Measurements from ENCODE around the gene FRMD4A.

DNA sequence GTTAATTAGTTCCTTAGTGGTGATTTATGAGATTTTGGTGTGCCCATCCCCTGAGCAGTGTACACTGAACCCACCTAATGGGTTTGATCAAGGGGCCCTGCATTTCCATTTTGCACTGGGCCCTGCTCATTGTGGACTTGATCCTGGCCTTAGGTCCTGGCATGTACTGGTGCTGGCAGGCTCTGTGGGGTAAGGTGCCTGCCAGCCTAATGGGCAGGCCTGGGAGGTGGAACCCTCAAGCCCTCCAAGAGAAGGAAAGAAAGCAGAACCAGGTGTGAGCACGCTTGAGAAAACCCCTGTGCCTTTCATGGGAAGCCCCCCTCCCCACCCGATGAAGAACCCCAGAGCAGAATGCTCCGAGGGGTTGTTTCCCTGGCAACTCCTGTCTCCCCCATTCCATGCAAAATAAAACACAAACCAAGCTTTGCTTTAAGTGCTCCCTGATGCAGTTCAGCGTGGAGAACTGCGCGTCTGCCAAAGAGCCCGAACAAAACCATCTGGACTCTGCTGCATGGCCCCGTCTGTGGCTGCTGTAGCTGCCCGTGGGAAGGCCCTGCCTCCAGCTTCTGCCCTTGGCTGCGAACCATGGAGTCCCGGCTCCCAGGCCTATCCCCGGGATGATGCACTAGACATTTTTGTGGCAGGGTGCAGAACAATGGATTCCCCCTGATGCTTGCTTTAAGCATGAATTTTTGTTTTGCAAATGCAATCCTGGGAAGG lies 620.6 kb downstream of the FRMD4A start:
- TF ChIP-seq, protein P1, sequence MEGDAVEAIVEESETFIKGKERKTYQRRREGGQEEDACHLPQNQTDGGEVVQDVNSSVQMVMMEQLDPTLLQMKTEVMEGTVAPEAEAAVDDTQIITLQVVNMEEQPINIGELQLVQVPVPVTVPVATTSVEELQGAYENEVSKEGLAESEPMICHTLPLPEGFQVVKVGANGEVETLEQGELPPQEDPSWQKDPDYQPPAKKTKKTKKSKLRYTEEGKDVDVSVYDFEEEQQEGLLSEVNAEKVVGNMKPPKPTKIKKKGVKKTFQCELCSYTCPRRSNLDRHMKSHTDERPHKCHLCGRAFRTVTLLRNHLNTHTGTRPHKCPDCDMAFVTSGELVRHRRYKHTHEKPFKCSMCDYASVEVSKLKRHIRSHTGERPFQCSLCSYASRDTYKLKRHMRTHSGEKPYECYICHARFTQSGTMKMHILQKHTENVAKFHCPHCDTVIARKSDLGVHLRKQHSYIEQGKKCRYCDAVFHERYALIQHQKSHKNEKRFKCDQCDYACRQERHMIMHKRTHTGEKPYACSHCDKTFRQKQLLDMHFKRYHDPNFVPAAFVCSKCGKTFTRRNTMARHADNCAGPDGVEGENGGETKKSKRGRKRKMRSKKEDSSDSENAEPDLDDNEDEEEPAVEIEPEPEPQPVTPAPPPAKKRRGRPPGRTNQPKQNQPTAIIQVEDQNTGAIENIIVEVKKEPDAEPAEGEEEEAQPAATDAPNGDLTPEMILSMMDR (IDR thresholded peaks at IDR 0.05), result no peak
- TF ChIP-seq POLR2A (IDR thresholded peaks at IDR 0.05), result no peak
- no peak for TF ChIP-seq POLR2AphosphoS5 (IDR thresholded peaks at IDR 0.05)
- TF ChIP-seq EP300 (IDR thresholded peaks at IDR 0.05), result no peak

Data from upper lobe of left lung (tissue), 4 donors.